Inferior parietal cortex (tissue), 1 donor: ENCODE results near the gene EIF3L.
A peak's percentile ranks its signal among the peaks of the same experiment; 100 is the strongest.

Experiments used
- DNase-seq: peaks from one replicate; pipeline ENCODE4 v3.0.0-alpha.2; 2016; ENCODE audit errors: extremely low spot score

Gene EIF3L

DNA sequence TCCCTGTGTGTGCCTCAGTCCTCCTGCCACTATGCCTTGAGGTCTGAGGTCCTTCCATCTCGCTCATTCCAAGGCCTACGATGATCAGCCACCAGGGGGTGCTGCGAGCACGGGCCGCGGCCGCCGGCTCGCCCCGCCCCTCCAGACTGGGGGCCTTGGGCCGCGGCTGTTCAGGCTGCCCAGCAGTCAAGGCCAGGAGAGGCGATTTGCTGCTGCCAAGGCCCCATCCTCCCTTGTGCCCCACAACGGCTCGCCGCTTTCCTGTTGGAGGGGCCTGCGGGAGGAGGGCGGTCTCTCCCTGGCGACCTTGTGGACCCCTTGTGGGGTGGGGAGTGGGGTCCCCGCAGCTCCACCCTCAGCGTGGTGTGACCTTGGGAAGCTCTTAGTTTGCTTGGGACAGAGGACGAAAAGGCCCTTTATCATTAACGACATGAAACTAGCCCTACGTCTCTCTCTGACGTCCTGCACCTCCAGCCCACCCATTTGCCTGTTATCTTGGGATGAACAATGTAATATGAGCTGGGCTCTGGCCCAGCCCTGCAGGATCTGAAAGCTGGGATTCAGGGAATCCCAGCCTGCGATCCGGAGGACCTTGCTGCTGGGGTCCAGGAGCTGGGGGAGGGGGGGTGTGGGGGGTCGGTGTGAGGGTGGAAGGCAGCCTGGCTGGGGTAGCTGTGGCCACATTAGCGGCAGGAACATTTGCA lies 31.4 kb upstream of the EIF3L start:
- DNase-seq, result peak; percentile 90

DNA sequence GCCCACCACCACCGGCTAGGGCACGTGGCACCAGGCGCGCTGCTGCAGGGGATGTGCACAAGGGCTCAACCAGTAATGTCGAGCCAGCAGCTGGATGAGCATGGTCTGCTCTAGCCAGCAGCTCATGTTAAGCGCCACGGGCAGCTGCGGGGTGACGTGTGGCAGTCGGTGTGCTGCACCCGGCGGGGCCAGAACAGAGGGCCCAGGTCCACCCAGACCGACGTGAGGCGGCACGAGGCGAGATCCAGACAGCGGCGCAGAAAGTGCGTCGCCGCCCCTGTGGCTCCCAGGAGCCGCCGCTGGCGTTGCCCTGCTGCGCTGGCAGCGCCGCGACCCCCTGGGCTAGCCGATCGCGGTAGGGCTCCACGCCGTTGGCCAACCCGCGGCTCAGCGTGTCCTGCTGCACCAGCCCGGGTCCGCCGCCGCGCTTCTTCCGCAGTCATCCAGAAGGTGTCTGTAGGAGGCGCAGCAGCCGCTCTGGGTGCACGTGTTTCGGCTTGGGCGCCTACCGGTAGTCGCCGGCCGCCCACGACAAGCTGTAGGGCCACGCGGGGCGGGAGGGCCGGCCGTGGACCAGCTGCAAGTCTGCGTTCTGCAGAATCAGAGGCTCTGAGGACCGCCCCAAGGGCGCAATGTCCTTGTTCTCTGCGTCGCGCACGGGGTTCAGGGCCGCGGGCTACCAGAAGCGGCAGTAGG lies 30.7 kb upstream of the EIF3L start:
- peak; percentile 29 for DNase-seq

DNA sequence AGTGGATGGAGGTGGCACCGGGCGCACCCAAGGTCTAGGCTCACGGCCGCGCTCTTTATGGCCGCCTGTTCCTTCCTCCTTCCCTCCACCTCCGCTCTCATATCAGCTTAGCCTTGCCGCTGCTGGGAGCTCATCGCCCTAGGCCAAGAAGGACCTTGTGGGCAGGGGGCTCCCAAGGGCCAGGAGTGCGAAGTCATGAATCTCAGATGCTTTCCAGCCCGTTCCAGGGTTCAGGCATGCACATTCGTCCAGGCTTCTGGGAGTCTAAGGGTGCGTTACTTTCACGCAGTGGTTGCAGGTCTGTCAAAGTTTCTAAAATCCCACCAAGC lies 30.1 kb upstream of the EIF3L start:
- no peak for DNase-seq

DNA sequence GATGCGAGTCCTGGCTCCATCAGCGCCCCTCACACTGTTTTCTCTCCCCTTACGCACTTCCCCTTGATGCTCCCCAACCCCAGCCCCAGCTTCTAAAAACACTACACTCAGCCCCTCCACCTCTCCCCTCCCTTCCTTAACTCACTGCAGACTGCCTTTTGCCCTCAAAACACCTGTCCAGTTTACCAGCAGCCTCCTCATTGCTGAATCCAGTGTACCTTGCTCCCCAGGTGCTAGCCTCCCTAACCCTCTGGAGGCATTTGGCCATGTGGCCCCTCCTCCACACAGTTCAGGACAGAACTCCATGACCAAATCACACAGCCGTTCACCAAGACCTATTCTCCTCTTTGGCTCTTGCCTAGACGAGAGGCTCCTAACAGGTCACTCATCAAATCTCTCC lies 28.9 kb upstream of the EIF3L start:
- DNase-seq, result no peak

DNA sequence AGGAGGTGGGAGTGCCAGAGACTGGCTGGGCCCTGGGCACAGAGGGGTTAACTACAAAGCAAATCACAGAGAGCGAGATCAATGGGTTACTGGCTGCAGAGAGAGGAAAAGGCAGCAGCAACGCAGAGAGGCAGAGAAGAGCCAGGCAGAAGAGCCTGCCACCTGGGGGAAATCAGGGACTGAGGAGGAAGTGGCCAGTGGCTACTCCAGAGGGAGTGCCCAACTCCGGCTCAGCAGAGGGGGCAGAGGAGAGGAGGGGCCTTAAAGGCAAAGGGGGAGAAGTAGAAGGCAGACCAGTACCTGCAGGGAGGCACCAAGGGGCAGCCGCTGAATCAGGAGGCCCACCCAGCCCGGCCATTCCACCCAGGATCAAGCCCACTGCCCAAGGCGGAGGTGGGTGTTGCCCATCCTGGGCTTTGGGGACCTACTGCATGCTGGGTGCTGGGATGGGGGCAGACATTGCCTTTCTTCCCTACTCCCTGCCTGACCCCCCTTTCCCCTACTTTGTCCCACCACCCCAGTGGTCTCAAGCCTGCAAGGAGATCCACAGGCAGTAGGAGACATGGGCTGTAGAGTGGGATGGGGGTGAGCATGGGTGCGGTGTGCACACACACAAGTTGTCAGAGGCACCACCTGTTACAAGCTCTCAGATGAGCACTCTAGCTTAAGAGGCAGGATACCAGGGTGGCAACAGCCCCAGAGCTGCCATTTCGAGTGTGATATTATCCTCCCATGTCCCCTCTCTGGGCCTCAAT lies 27.0 kb upstream of the EIF3L start:
- DNase-seq, result no peak

DNA sequence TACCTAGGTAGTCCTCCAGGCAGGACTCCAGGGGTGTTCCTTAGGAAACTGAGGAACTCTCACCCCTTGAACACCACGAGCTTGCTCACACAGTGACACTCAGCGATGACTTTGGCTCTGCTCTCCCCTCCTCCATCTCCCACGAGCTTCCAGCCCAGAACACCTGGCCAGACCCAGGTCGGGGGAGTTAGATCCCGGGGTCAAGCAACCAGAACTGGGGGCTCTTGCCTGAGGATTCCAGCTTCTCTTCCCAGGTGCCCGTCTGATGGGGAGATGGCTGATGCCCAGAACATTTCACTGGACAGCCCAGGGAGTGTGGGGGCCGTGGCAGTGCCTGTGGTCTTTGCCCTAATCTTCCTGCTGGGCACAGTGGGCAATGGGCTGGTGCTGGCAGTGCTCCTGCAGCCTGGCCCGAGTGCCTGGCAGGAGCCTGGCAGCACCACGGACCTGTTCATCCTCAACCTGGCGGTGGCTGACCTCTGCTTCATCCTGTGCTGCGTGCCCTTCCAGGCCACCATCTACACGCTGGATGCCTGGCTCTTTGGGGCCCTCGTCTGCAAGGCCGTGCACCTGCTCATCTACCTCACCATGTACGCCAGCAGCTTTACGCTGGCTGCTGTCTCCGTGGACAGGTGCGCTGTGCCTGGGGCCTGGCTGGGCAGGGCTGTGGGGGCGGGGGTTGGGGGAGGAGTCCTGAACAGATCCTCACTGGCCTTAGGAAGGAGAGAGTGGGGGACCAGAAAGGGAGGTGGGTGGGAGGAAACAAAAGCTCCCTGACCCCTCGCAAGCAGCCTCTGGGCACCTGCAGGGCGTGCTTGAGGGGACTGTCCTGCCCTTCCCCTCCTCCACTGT lies 25.9 kb upstream of the EIF3L start, which contains the start of gene GALR3:
Gene GALR3 (plus strand): TSS at position 249 of the 852 bp plus-strand sequence. CDS start 25 bp downstream, at position 274.
- no peak for DNase-seq

DNA sequence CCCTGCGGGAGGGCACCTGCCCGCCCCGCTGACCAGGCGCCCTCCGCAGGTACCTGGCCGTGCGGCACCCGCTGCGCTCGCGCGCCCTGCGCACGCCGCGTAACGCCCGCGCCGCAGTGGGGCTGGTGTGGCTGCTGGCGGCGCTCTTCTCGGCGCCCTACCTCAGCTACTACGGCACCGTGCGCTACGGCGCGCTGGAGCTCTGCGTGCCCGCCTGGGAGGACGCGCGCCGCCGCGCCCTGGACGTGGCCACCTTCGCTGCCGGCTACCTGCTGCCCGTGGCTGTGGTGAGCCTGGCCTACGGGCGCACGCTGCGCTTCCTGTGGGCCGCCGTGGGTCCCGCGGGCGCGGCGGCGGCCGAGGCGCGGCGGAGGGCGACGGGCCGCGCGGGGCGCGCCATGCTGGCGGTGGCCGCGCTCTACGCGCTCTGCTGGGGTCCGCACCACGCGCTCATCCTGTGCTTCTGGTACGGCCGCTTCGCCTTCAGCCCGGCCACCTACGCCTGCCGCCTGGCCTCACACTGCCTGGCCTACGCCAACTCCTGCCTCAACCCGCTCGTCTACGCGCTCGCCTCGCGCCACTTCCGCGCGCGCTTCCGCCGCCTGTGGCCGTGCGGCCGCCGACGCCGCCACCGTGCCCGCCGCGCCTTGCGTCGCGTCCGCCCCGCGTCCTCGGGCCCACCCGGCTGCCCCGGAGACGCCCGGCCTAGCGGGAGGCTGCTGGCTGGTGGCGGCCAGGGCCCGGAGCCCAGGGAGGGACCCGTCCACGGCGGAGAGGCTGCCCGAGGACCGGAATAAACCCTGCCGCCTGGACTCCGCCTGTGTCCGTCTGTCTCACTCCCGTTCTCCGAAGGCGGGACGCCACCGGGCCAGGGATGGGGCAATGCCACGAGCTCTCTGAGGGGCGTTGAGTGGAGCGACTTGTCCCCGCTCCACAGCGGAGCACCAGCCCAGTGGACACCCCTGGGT lies 24.3 kb upstream of the EIF3L start:
- no peak for DNase-seq

DNA sequence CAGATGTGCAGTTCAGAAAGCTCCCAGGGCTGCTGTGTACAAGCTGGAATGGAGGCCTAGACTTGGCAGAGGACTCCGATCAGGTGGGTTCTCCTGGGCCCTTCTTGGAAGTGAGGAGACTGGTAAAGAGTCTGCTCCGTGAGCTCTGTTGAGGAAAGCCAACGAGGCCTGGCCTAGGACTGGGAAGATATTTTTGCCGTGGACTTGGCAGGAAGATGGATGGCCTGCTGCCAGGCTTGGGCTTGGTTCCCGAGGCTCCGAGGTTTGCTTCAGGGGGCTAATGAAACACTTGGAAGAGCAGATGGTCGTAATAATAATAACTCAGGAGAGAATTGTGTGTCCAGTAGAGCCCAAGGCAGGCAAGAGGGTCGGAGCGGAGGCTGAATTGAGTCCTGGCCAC lies 22.2 kb upstream of the EIF3L start:
- DNase-seq, result peak; percentile 47

DNA sequence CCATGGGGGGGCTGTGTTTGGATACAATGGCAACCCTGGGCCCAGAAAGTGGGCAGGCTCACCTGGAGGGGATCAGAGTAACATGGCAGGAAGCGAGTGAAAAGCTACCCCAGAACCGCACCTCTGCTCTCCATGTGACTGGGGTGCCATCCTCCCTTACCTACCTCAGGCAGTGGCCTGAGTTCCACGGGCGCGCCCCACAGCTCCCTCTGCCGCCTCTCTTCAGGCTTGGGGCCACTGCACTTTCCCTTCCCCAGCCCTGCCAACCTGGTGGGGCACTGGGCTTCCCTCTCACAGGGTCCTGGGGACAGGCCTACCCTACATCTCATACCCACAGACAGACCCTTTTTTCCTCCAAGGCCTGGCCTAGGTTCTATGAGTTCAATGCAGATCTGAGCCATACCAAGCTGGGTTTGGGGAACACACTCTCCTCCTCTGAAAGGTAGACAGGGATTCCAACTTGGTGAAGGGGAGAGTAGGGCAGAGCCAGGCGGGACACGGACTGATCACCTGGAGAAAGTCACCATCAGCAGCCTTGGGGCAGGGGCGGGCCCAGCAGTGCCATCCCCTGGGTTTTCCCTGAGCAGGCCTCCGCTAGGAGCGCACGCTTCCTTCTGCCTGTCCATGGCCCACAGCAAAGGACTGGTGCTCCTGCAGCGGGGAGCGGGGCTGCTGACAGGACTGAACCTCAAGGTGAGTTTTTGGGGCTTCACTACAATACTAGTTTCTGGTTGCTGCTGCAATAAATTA lies 19.0 kb upstream of the EIF3L start:
- no peak for DNase-seq

DNA sequence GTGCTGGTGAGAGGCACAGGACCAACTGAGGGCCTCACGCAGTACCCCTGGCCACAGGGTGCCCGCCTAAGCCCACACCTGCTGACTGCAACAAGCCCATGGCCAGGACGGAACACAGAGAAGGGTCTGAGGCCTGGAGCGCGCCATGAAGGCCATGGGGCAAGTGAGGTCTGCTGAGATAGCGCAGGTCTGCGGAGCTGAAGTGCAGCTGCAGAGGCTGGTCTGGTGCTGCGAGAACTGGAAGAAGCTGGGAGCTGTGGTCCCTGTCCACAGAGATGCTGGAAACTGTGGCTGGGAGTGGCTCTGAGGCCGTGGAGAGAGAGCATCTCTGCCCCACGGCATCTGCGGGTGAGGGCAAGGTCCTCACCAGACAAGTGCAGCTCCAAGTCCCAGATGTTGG lies 17.7 kb upstream of the EIF3L start:
- no peak for DNase-seq

DNA sequence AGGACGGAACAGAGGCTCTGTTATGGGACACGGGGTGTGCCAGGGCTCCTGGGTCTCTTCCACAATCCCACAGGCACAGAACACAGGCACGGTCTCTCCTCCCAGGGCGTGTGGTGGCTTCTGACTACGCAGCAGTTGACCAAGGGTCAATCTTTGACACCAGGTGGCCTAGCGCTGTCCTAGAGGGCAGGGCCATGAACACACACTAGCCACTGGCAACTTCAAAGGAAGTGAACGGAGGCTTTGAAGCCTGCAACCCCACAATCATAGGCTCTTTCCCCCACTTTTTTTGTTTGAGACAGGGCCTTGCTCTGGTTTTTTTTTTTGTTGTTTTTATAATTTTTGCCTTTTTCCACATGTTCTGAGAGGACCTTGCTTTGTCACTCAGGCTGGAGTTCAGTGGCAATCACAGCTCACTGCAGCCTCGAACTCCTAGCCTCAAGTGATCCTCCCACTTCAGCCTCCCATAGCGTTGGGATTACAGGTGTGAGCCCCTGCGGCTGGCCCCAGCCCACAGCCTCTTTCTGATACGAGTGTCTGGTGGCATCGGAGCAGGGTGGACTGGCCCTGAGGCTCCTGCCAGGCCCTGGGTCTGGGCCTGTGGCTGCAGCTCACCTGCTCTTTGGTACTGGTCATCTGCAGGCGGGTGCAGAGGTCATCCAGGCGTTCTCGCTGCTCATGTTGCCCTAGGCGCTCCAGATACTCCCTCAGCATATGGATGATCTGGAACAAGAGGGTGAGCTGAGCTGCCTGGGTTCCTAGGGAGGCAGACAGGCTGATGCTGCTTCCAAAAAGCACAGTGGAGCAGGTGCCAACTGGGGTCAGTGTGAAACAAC lies 17.0 kb upstream of the EIF3L start:
- no peak for DNase-seq

DNA sequence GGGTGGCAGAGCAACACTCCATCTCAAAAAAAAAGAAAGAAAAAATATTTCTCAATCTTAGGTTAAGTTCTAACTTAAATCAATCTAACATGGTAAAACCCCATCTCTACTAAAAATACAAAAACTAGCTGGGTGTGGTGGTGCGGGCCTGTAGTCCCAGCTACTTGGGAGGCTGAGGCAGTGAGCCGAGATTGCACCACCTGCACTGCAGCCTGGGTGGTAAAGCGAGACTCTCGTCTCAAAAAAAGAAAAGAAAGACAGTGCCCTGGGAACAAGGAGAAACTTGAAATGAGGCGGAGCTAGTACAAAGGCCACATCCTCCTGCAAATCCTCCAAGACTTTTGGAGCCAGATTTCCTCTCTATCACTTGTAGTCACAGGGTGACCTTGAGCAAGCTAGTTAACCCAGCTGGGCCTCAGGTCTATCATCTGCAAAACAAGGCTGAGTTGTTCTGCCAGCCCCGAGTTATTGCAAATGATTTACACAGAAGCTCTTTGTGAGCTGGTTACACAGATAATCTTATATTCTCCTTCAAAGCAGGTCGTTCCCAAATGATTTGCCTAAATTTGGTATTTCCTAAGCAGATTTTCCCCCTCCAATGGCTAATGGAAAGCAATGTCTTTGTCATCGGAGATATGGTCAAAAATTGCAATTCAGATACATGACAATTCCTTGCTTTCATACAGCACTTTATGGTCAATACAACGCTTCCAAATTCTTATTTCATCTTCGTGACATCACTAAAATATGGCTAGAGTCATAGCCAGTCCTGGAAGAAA lies 7.0 kb upstream of the EIF3L start:
- DNase-seq, result no peak

DNA sequence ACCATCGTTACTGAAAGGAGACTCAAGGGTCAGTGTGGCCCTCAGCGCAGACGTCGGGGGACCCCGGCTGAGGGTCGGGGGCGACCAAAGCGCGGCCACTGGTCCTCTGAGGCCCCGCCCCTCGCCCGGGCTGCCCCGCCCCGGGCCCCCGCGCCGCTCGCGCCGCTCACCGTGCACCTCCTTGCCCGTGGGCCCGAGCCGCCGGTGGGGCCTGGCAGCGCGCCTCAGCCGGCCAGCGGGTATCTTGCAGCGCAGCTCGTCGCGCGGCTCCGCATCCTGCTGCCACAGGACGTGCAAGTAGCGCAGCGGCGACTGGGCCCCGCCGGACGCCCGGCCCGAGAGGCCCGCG lies 5.5 kb upstream of the EIF3L start:
- DNase-seq, result no peak

DNA sequence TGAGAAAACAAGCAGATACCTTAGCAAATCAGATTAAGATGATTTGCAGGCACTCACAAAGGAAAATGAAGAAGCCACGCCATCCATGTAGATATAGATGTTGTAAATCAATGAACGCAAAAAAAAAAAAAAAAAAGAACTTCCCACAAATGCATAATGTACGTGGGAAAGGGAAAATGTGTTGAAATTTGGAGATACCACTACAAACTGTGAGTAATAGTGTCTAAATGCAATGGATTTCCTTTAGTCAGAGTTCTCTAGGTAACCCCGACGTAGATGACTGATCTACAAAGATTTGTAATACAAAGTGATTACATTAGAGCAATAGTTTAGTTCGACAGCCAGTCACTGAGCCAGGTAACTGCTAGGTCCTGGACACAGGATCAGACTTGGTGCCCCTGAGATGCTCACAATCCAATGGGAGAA lies 4.3 kb upstream of the EIF3L start:
- no peak for DNase-seq

DNA sequence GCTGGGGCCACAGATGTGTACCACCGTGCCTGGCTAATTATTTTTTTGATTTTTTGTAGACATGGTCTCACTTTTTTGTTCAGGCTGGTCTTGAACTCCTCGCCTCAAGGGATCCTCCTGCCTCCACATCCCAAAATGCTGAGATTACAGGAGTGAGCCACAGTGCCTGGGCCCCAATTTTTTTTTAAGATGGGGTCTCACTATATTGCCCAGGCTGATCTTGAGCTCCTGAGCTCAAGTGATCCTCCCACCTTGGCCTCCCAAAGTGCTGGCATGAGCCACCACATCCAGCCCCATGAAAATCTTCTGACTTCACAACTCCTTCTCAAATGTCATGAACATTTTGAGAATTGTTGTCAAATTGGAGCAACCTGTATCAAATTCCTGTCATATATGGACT lies 2.8 kb upstream of the EIF3L start:
- DNase-seq, result no peak

DNA sequence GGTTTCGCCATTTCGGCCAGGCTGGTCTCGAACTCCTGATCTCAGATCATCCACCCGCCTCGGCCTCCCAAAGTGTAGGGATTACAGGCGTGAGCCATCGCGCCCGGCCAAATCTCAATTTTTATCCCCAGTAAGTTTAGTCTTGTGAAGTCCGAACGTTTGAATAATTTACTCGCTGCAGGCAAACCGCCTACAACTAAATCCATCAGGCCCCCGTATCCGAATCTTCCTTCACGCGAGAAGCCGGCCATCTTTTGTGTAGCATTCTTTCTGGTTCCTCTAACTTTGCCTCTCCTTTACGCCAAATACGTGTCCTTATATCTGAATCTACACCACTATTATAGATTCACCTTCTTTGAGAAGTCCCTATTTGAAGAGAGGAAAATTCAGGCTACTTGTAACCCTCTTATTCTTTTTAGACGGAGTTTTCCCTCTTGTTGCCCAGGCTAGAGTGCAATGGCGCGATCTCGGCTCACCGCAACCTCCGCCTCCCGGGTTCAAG lies 581 bp upstream of the EIF3L start:
- DNase-seq, result peak; percentile 36

DNA sequence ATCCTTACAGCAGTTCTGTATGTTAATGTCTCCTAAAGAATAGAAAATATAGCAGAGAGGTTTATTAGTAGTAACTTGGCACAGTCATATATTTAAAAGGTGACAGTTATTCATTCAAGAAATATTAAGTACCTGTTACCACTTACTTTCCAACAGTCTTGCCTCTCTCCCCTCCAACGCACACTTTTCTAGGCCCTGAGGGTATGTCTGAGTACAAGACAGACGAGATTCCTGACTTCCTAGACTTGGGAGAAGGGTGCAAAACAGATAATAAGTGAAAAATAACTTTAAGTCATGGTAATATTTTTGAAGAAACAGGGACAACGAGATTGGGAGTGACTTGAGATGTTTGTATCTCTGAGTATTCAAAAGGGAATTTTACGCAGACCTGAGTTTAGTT lies 1.6 kb downstream of the EIF3L start:
- DNase-seq, result no peak

DNA sequence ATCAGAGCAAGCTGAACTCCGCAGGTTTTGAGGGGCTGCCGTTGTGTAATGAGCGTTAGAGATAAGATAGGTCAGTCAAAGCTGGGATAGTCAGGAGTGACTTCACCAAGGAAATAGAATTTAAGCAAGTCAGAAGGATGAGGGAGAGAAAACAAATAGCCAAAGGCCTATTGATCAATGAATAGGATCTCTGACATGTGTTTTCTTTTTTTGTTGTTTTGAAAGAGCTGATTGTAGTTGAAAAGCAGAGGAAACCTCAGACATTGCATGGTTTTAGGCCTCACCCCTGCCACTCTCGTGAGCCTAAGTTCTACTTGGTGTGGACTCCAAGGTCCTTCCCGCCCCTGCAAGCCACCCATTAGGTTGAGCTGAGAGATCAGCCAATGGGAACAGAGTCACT lies 3.2 kb downstream of the EIF3L start:
- DNase-seq, result no peak
